Dedifferentiated amniotic fluid mesenchymal stem cell (primary cell): ENCODE results near the gene SLC4A9.

Experiments used
- DNase-seq: peaks from one replicate; pipeline ENCODE4 v3.0.0-alpha.2; 2016; ENCODE audit errors: extremely low spot score

Gene SLC4A9, protein sequence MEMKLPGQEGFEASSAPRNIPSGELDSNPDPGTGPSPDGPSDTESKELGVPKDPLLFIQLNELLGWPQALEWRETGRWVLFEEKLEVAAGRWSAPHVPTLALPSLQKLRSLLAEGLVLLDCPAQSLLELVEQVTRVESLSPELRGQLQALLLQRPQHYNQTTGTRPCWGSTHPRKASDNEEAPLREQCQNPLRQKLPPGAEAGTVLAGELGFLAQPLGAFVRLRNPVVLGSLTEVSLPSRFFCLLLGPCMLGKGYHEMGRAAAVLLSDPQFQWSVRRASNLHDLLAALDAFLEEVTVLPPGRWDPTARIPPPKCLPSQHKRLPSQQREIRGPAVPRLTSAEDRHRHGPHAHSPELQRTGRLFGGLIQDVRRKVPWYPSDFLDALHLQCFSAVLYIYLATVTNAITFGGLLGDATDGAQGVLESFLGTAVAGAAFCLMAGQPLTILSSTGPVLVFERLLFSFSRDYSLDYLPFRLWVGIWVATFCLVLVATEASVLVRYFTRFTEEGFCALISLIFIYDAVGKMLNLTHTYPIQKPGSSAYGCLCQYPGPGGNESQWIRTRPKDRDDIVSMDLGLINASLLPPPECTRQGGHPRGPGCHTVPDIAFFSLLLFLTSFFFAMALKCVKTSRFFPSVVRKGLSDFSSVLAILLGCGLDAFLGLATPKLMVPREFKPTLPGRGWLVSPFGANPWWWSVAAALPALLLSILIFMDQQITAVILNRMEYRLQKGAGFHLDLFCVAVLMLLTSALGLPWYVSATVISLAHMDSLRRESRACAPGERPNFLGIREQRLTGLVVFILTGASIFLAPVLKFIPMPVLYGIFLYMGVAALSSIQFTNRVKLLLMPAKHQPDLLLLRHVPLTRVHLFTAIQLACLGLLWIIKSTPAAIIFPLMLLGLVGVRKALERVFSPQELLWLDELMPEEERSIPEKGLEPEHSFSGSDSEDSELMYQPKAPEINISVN

DNA sequence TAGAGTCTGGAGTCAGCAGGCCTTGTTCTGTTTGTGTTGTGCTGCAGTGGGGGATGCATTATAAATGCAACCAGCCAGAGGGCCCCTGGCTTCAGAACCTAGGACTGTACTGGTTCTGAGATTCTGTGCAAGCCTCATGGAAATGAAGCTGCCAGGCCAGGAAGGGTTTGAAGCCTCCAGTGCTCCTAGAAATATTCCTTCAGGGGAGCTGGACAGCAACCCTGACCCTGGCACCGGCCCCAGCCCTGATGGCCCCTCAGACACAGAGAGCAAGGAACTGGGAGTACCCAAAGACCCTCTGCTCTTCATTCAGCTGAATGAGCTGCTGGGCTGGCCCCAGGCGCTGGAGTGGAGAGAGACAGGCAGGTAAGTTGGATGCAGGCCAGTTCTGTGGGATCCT is at the start of gene SLC4A9:
TSS of gene SLC4A9 (plus strand) at position 94 of the 400 bp plus-strand sequence. CDS start at position 137, 43 bp downstream.
- DNase-seq, result no peak

DNA sequence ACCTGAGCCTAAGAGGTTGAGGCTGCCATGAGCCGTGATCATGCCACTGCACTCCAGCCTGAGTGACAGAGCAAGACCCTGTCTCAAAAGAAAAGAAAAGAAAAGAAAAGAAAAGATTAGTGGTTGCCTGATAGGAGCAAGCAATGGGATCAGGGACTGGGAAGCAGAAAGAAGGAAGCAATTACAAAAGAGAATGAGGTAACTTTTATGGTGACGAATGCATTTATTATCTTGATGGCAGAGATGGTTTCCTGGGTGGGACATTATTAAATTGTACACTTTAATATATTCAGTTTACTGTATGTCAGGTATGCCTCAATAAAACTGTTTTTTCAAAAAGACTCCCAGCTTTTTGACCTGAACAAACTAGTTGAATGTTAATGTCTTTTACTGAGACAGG is 49.6 kb upstream of the SLC4A9 start:
- no peak for DNase-seq

DNA sequence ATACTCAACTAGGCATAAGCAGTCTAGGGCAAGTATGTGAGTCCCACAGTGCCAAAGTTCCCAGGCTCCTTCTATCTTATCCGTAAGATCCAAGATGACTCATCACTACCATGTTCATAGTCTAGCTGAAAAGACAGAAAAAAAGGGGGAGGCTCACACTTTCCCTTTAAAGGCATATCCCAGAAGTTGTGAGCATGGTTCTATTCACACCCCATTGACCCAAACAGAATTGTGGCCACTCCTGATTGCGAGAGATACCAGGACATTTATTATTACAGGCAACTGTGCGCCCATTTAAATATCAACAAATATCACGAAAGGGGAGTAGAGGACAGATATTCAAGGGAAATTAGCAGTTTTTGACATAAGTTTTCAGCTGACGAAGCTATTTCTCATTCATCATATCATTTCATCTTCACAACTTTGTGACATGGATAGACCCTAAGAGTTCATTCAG is 49.0 kb upstream of the SLC4A9 start:
- peak; percentile 69 for DNase-seq

DNA sequence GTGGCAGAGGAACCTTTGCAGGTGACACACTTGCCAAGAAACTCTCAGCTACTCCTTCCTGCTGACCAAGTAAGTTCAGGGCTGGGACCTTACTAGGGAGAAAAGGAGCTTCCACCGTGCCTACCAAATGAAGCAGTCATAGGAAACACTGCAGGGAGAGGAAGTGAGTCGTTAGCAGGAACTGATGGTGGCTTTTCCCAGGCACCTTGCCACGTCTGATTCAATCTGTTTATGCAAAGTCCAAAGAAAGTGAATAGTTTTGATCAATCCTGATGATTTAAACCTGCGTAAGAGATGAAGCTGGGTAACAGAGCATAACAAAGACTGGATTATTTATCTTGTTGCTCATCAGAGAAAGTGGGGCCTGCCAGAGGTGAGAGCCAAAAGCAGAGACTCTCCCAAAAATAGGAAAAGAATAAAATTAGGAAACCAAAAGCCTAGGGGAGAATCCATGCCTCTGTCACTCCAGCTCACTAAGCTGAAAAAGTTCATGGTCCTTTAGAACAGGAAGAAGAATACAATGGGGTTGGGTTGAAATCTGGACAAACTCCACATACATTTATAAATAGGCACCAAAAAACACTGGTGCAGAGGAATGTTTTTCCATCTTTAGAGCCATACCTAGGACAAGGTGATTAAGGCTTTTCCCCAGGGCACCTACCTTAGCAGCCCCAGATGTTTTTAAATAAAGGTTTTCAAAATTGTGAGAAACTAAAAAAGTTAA is 47.8 kb upstream of the SLC4A9 start:
- peak; percentile 31 for DNase-seq

DNA sequence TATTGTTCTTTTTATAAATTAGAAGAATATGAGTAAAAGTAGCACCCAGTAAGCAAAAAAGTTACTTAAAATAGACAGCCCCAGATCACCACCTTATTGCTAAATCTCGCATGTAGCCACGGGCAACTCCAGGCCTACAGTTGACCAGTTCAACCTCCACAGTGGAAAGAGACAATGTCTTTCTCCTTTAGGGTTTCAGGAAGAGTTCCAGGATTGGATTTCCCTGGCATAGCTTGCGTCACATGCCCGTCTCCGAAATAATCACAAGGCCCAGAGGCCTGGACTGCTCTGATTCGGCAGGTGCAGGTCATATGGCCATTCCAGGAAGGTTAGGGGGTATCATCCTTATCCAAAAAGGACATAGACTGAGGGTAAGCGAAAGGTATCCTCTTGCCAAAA is 47.2 kb upstream of the SLC4A9 start:
- DNase-seq, result no peak

DNA sequence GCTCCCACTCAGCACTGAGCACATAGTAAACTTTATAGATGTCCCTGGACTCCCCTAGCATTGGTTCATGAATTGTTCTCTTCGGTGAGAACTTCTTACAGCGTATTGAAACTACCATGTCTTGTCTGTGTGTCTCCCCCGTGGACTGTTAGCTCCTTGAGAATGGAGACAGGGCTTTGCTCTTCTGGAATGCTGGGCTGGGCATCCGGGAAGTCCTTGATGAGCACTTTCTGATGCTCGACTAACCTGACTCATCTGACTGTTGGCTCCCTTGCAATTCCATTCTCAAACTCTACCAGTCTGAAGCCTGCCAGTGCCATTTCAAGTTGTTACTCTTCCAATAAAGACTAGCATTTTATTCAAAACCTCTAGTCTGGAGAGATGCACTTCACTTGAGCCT is 42.1 kb upstream of the SLC4A9 start:
- DNase-seq, result no peak

DNA sequence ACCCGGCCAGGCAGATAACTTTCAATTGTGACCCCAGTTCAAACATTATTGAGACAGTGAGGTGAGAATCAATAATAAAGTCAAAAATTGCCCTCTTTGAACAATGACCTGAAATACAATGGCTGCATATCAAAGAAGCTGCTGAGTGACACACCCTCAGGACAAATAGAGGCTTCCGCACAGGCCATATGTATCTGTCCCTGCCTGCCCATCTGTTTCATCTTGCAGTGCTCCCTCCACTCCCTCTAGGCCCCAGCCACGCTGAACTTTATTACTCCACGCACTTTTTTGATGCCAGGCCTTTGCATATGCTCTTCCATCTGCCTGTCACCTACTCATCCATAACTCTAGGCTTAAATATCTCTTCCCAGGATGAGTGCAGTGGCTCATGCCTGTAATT is 41.2 kb upstream of the SLC4A9 start:
- DNase-seq, result no peak

DNA sequence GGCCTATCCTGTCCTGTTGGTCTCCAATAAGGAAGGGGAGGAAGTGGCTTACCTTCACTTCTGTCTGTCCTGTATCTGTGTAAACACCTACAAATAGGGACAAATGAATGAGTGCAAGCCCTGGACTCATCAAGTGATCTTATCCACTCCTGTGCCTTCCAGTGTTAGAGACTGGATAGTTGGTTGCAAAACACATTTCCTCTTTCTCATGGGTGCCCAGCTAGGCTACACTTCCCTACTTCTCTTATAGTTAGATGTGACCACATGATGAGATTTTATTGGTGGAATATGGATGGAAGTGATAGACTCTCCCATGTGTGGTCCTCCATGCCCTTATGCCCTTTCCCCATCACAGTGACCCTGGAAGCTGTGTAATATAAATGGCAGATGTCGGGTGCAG is 40.2 kb upstream of the SLC4A9 start:
- no peak for DNase-seq

DNA sequence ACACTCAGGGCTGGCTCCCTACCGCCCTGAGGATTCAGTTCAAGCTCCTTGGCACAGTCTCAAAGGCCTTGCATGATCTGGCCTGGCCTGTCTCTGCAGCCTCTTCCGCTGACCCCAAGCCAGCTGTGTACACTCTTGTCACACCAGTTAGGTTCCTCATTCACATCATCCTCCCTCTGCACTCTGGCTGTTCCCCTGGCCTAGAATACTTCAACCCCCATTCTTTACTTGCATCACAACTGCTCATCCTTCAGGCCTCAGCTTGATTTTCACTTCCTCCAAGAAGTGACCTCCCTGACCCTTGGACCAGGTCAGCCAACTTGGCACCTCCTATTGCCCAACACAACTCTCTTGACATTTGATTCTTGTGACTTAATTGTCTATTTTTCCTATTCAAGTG is 38.2 kb upstream of the SLC4A9 start:
- no peak for DNase-seq

DNA sequence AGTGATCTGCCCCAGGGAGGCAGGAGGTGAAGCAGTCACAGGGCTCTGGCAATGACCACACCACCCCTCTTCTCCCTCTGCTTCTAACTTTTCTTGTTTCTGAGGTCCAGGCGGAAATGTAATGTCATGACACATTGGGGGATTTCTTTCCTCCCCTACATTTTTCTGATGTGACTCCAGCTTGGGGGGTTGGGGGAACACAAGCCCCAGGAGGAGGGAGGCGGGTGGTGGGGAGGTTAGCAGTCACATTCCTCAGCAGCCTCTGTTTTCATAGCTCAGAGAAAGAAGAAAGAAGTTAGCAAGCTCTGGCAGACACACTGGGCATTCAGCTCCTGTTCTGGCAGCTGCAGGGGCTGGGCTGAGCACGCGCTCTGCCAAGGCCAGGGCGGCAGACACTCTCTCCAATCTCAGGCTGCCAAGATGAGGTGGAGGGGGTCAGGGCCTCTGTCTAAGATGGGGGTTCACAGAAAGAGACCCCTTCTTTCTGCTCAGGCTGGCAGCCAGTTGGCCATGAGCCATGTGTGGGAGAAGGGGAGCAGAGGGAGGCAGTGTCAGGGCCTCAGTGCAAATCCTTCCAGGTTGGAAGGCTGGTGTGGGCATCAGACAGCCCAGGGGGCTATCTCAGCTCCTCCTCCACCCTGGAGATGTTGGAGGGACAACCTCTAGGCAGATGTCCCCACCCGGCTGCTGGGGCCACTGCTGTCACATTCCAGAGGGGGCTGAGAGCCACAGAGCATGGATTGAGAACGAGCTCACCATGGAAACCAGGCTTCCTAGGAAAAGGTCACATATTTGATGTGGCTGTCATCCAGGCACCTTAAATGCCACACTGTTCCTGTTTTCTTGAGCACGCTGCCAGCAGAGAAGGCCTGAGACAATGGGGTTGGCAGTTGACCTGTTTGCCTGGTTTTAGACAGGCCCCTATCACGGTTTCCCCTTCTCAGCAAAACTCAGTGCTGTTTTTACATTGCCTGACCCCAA is 37.0 kb upstream of the SLC4A9 start:
- DNase-seq, result peak; percentile 38

DNA sequence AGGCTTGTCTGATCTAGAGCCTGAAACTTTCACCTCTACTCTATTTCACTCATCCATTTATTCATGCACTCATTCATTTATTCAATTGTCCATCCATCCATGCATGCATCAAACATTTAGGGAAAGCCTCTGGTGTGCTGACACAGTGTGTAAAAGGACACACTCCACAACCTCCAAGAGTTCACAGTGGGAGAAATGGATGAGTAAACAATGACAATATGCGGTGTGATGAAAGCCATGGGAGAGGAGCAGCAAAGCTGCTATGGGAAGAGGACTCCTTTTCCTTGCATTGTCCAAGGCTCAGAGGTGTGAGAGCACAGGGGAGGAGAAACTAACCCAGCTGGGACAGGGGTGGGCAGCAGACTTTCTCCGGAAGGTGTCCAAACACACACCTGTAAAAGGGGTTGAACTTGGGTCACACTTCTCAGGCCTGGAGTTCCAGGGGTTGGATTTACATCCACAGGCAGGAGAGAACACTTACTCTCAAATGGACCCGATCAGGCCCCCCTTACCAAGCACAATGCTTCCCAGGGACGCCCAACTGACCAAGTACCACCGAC is 35.9 kb upstream of the SLC4A9 start:
- no peak for DNase-seq

DNA sequence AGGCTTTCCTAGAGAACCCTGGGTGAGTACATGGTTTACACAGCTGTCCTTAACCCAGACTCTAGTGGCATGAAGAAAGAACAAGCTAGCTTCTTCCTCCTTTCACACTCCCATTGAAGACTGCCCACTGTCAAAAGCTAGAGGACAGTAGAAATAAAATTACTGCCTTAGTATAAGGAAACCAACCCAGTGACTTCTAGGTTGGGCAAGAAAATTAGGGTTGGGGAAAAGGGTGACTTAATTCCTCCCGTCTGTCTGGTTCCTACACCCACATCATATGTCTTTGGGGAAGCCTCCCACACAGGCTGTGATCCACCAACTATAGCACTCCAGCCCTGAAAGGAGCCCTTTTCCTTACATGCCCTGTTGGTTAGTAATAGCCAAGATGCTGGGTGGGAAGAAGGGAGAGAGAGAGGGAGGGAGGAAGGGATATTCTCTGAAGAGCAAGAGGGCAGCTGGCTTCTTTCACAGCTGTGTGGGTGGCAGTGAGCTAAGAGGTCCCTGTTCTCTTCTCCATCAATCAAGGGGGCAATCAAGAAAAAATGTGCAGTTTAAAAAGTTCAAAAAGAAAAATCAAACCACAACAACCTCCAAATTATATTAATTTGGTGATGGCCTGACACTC is 35.3 kb upstream of the SLC4A9 start:
- DNase-seq, result no peak

DNA sequence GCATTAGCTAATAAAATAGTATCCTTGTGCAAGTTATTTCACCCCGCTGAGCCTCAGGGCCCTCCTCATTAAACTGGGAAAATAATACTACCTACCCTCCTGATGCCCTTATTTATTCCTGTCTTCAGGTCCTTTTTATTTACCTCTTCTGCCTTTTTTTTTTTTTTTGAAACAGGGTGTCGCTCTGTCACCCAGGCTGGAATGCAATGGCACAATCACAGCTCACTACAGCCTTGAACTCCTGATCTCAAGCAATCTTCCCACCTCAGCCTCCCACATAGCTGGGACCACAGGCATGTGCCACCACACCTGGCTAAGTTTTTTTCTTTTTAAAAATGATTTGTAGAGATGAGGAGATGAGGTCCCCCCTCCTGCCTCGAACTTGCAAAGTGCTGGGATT is 34.5 kb upstream of the SLC4A9 start:
- no peak for DNase-seq

DNA sequence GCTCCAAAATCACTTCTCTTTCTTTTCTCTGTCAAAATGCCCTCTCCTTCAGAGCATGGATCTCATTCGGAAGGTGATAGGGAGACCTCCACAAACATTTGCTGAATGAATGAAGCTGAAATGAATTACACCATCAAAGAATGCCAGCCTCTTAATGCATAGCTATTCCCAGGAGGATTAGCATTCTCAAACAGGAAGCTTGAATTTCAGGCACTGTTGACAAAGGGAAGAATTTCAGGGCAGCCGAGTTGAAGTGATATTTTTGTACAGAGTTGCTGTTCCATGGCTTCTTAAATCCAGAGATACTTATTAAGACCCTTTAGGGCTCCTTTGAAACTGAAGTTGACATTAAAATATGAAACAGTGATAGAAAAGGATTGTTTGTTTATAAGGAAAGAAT is 32.4 kb upstream of the SLC4A9 start:
- peak; percentile 67 for DNase-seq

DNA sequence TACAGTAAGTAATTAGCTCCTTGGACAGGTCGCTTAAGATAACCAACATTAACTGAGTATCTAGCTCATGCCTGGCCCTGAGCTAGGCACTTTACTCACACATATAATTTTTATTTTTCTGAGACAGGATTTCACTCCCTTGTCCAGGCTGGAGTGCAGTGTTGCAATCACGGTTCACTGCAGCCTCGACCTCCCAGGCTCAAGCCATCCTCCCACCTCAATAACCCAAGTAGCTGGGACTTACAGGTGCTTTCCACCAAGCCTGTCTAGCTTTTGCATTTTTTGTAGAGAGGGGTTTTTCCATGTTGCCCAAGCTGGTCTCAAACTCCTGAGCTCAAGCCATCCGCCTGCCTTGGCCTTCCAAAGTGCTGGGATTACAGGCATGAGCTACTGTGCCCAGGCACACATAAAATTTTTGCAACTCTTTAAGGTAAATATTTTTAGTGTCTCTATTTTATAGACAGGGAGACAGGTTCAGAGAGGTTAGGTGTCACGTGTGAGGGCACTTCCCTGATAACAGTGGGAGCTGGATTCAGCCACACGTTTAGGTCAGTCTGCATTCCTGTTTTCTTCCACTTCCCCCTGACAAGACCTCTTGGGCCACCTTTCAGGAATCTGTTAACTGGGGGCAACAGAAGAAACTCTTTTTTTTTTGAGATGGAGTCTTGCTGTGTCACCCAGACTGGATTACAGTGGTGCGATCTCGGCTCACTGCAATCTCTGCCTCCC is 31.8 kb upstream of the SLC4A9 start:
- DNase-seq, result no peak

DNA sequence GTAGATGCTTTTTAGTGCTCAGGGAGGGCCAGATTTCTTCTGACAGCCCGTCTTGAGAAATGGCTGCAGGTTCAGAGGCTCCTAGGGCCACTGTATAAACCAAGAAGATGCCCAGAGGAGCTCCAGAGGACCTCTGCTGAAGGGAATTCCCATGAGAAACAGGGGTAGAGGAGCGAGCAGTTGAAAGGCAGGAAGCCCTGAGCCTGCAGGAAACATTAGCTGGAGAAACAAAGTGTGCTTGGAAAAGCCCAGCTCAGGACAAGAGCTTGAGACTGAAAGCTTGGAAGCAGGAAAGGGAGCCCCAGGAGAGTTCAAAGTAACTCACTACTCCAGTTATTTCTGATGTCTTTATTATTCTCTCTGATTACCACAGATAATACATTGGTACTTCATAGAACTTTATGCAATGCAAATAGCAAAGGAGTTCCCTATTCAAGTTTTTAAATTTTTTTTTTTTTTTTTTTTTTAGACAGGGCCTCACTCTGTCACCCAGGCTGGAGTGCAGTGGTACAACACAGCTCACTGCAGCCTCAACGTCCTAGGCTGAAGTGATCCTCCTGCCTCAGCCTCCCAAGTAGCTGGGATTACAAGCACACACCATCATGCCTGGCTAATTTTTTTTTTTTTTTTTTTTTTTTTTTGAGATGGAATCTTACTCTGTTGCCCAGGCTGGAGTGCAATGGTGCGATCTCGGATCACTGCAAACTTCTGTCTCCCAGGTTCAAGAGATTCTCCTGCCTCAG is 30.1 kb upstream of the SLC4A9 start:
- no peak for DNase-seq

DNA sequence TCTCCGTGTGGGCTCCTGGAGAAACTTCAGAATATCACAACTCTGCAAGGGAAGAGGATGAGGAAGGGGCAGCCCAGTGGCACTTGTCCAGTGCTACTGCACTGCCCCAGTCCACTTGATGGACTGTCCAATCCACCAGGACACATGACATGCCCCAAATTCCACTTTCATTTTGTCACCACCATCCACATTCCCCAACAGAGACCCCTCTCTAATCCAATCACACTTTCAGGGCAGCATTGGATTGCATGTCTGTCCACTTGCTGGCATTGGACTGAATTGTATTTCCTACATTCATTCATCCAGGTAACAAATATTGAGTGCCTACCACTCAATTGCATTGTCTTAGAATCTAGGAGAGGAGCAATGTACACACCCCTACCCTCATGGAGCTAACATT is 28.4 kb upstream of the SLC4A9 start:
- no peak for DNase-seq

DNA sequence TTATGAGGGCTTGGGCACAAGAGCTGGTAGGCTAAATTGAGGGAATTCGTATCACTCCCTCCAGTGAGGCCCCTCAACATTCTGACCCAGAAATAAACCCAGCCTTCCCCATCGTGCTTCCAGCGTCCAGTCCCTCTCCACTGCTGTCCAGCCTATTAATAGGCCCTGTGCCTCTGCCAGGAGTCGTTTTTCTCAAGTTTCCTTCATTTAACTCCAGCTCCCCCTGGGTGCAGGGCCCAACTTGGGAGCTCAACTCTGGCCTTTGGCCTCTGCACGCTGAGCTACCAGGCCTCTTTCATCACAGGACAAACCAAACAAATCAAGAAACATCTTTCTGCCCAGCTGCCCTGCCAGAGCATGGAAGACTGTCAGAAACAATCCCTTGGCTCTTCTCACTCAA is 23.6 kb upstream of the SLC4A9 start:
- DNase-seq, result no peak

DNA sequence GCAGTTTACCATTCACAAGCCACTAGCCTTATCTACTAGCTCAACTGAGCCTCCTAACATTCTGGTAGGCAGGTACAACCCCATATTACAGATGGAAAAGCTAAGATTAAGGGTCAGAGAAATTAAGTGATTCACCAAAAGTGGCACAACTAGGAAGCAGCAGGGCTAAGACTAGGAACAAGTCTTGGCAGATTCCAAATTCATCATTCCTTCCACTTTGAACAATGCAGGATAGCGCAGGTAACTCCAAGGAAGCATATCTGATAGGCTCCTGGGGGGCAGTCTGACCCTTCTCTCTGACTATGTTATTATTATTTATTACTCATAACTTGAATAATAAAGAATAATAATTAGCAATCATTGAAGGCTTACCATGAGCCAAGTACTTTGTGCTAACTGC is 22.1 kb upstream of the SLC4A9 start:
- no peak for DNase-seq
